Measurements from ENCODE around the gene TLCD1. TPM values are rescaled to one million over a fixed set of nuclear protein-coding genes. Genes with fewer than 3 reads are reported as not detected.
"Not testable (repeated sequence)": the region's sequence is repeated elsewhere in the genome, so short reads cannot be mapped to it uniquely, and the experiment has no call there.

The TLCD1 gene
- polyA plus RNA-seq, 4 donors, result 2.9 to 18.8 (median 16.3) TPM

- no peak for DNase-seq (ENCODE audit: low read depth in 4 of 4, low spot score in 3 of 4)
Measured at GRCh38 chr17:28733346-28733745, 7.3 kb upstream of the TLCD1 start.

GRCh38 chr17:28729950-28730330 is 3.9 kb upstream of the TLCD1 start:
- DNase-seq (ENCODE audit: low read depth in 4 of 4, low spot score in 3 of 4), result no peak

GRCh38 chr17:28728364-28729200 is 2.5 kb upstream of the TLCD1 start, which contains the start of gene NEK8:
Gene NEK8, plus strand, starts transcription at chr17:28728788. Its CDS starts 26 bp downstream, at chr17:28728814.
- peak in 1 of 4 donors; percentile 80 for DNase-seq (ENCODE audit: low read depth in 4 of 4, low spot score in 3 of 4)

GRCh38 chr17:28726627-28727491 is 826 bp upstream of the TLCD1 start:
- DNase-seq (ENCODE audit: low read depth in 4 of 4, low spot score in 3 of 4), result peak in 1 of 4 donors; percentile 89

GRCh38 chr17:28725660-28726225 is 290 bp downstream of the TLCD1 start:
- no peak for DNase-seq (ENCODE audit: low read depth in 4 of 4, low spot score in 3 of 4)

- no peak for DNase-seq (ENCODE audit: low read depth in 4 of 4, low spot score in 3 of 4)
Measured at GRCh38 chr17:28725166-28725659, 820 bp downstream of the TLCD1 start.

GRCh38 chr17:28724500-28725165 is 1.4 kb downstream of the TLCD1 start:
- DNase-seq (ENCODE audit: low read depth in 4 of 4, low spot score in 3 of 4), result no peak

- DNase-seq (ENCODE audit: low read depth in 4 of 4, low spot score in 3 of 4), result not testable (repeated sequence)
Measured at GRCh38 chr17:28723836-28724499, 2.1 kb downstream of the TLCD1 start.

- DNase-seq (ENCODE audit: low read depth in 4 of 4, low spot score in 3 of 4), result no peak
Measured at GRCh38 chr17:28723159-28723835, 2.7 kb downstream of the TLCD1 start.

GRCh38 chr17:28722417-28723158 is 3.4 kb downstream of the TLCD1 start:
- DNase-seq (ENCODE audit: low read depth in 4 of 4, low spot score in 3 of 4), result no peak

GRCh38 chr17:28720997-28721329 is 5.1 kb downstream of the TLCD1 start:
- not testable (repeated sequence) for DNase-seq (ENCODE audit: low read depth in 4 of 4, low spot score in 3 of 4)

GRCh38 chr17:28720247-28720996 is 5.6 kb downstream of the TLCD1 start:
- DNase-seq (ENCODE audit: low read depth in 4 of 4, low spot score in 3 of 4), result no peak

GRCh38 chr17:28719021-28719433 is 7.0 kb downstream of the TLCD1 start:
- DNase-seq (ENCODE audit: low read depth in 4 of 4, low spot score in 3 of 4), result no peak

GRCh38 chr17:28718333-28719020 is 7.6 kb downstream of the TLCD1 start:
- peak in 1 of 4 donors; percentile 60 for DNase-seq (ENCODE audit: low read depth in 4 of 4, low spot score in 3 of 4)

- DNase-seq (ENCODE audit: low read depth in 4 of 4, low spot score in 3 of 4), result peak in 2 of 4 donors; percentile 87 to 90
Measured at GRCh38 chr17:28717578-28718332, 8.3 kb downstream of the TLCD1 start, which contains the start of gene RAB34. Gene RAB34, minus strand, starts transcription at chr17:28717868. Its CDS starts 602 bp downstream, at chr17:28717266.

- no peak for DNase-seq (ENCODE audit: low read depth in 4 of 4, low spot score in 3 of 4)
Measured at GRCh38 chr17:28716740-28717577, 9.1 kb downstream of the TLCD1 start.

Data from left renal pelvis (tissue), 4 donors.